SK-N-SH (cell line): ENCODE data around the gene RAP1GAP. TPM values are rescaled to one million over a fixed set of nuclear protein-coding genes. Genes with fewer than 3 reads are reported as not detected.

ENCODE experiments used
- CTCF ChIA-PET: fragments of 300-600, 350-600 bp; formaldehyde crosslinking; extraction: SDS; loops from one replicate; lab custom pipeline; 2021; lab: Yijun Ruan, JAX
- POLR2A ChIA-PET: fragments of 350-600 bp; sonication (Branson Sonifier 250); formaldehyde crosslinking; extraction: SDS; loops from one replicate; lab custom pipeline; 2020; ENCODE audit warnings: antibody characterized with exemption, inconsistent platforms; lab: Yijun Ruan, JAX
- DNase-seq: peaks from one replicate; pipeline ENCODE4 v3.0.0; 2012
- H2AFZ ChIP-seq: fragments of 200-600 bp; sonication (generic); 2 replicates; pipeline ENCODE4 v1.8.1; 2016; ENCODE audit warnings: antibody characterized with exemption, mild to moderate bottlenecking, low read depth
- H3F3A ChIP-seq: fragments of 200-600 bp; sonication (generic); replicated peaks from 2 replicates; pipeline ENCODE3; 2016; ENCODE audit warnings: antibody characterized with exemption, mild to moderate bottlenecking; ENCODE audit not compliant: insufficient read depth
- H3K27ac ChIP-seq, 2 experiments: fragments of 200-500 bp in 1 of 2; fragments of 200-600 bp in 1 of 2; sonication (Bioruptor generic) in 1 of 2; sonication (generic), shearing (Covaris generic) in 1 of 2; 2 replicates each; pipeline versions ENCODE4 v1.5.1 to v1.6.1; 2014 to 2016; ENCODE audit warnings: low read depth in 2 of 2, inconsistent platforms in 1 of 2, low read length in 1 of 2, mild to moderate bottlenecking in 1 of 2, mixed read lengths in 1 of 2
- H3K27me3 ChIP-seq: fragments of 200-600 bp; sonication (generic), shearing (Covaris generic); 2 replicates; pipeline ENCODE4 v1.6.1; 2016; ENCODE audit warnings: mixed run types; ENCODE audit not compliant: insufficient read depth
- H3K36me3 ChIP-seq, 2 experiments: fragments of 200-500 bp in 1 of 2; fragments of 200-600 bp in 1 of 2; sonication (Bioruptor generic) in 1 of 2; sonication (generic) in 1 of 2; replicated peaks in 1 of 2; 2 replicates each; pipeline versions ENCODE3 to v1.5.1; 2014 to 2016; ENCODE audit warnings: low read length in 1 of 2, mild to moderate bottlenecking in 1 of 2; ENCODE audit not compliant: insufficient read depth in 2 of 2, control insufficient read depth in 1 of 2
- H3K4me1 ChIP-seq, 2 experiments: fragments of 200-500 bp in 1 of 2; fragments of 200-600 bp in 1 of 2; sonication (Bioruptor generic) in 1 of 2; sonication (generic), shearing (Covaris generic) in 1 of 2; 2 replicates each; pipeline versions ENCODE4 v1.5.1 to v1.6.1; 2014 to 2016; ENCODE audit warnings: low read depth in 1 of 2, low read length in 1 of 2, mixed run types in 1 of 2; ENCODE audit not compliant: insufficient read depth in 2 of 2, control insufficient read depth in 1 of 2
- H3K4me2 ChIP-seq: fragments of 200-600 bp; sonication (generic), shearing (Covaris generic); 2 replicates; pipeline ENCODE4 v1.6.1; 2017; ENCODE audit warnings: mixed run types
- H3K4me3 ChIP-seq, 2 experiments: fragments of 200-500 bp in 1 of 2; fragments of 200-600 bp in 1 of 2; sonication (Bioruptor generic) in 1 of 2; sonication (generic), shearing (Covaris generic) in 1 of 2; 2 replicates each; pipeline versions ENCODE4 v1.5.1 to v1.8.1; 2014 to 2016; ENCODE audit warnings: low read depth in 2 of 2, inconsistent platforms in 1 of 2, low read length in 1 of 2, mild to moderate bottlenecking in 1 of 2, mixed read lengths in 1 of 2, moderate library complexity in 1 of 2
- H3K79me2 ChIP-seq: fragments of 200-600 bp; sonication (generic); 2 replicates; pipeline ENCODE4 v1.8.1; 2017; ENCODE audit warnings: mild to moderate bottlenecking; ENCODE audit not compliant: insufficient read depth
- H3K9ac ChIP-seq: fragments of 200-600 bp; sonication (generic); 2 replicates; pipeline ENCODE4 v1.6.1; 2017; ENCODE audit warnings: mixed run types
- H3K9me2 ChIP-seq: fragments of 200-600 bp; sonication (generic); 2 replicates; pipeline ENCODE4 v1.6.1; 2017; ENCODE audit warnings: mixed run types
- H3K9me3 ChIP-seq: fragments of 200-600 bp; sonication (generic); 2 replicates; pipeline ENCODE4 v1.6.1; 2017; ENCODE audit warnings: mixed run types, mild to moderate bottlenecking, moderate library complexity
- H4K20me1 ChIP-seq: fragments of 200-600 bp; sonication (generic); 2 replicates; pipeline ENCODE4 v1.6.1; 2017; ENCODE audit warnings: mild to moderate bottlenecking, mixed run types; ENCODE audit not compliant: insufficient read depth
- CHD2 ChIP-seq: fragments of 150-350 bp; IDR thresholded peaks from 2 replicates; pipeline ENCODE4 v1.6.1; 2018; ENCODE audit warnings: low read length; ENCODE audit not compliant: partially characterized antibody
- ELF1 ChIP-seq: IDR thresholded peaks from 2 replicates; pipeline ENCODE4 v1.4.0; 2012
- EP300 ChIP-seq, 2 experiments: IDR thresholded peaks; 2 replicates each; pipeline versions ENCODE4 v1.4.0 to v1.6.1; 2012; ENCODE audit warnings: borderline replicate concordance in 1 of 2, low read depth in 1 of 2, low read length in 1 of 2
- EZH2phosphoT487 ChIP-seq: fragments of 200-600 bp; sonication (generic); IDR thresholded peaks from 2 replicates; pipeline ENCODE4 v1.6.1; 2017; ENCODE audit warnings: low read depth, mixed run types, mild to moderate bottlenecking, antibody characterized with exemption, moderate library complexity, borderline replicate concordance
- FOSL2 ChIP-seq: IDR thresholded peaks from 2 replicates; pipeline ENCODE4 v1.4.0; 2012; ENCODE audit warnings: low read depth, mild to moderate bottlenecking, moderate library complexity, borderline replicate concordance
- FOXJ3 ChIP-seq: sonication (generic); formaldehyde crosslinking; IDR thresholded peaks from 2 replicates; pipeline ENCODE4 v1.5.1; 2020; ENCODE audit warnings: mild to moderate bottlenecking, missing genetic modification reagents
- IRF3 ChIP-seq: fragments of 150-350 bp; IDR thresholded peaks from 2 replicates; pipeline ENCODE4 v1.6.1; 2016; ENCODE audit warnings: mild to moderate bottlenecking, low read depth, low read length
- JUND ChIP-seq: IDR thresholded peaks from 2 replicates; pipeline ENCODE4 v1.4.0; 2012
- MEF2A ChIP-seq: IDR thresholded peaks from 2 replicates; pipeline ENCODE4 v1.4.0; 2012; ENCODE audit warnings: low read depth, borderline replicate concordance
- MXI1 ChIP-seq: IDR thresholded peaks from 2 replicates; pipeline ENCODE4 v1.6.1; 2012; ENCODE audit warnings: mild to moderate bottlenecking, low read depth, low read length, improper control_type of control experiment
- NFIC ChIP-seq: IDR thresholded peaks from 2 replicates; pipeline ENCODE4 v1.4.0; 2012; ENCODE audit warnings: borderline replicate concordance
- NRF1 ChIP-seq: IDR thresholded peaks from 2 replicates; pipeline ENCODE4 v1.6.1; 2012; ENCODE audit warnings: low read depth, mild to moderate bottlenecking, low read length
- REST ChIP-seq: IDR thresholded peaks from 2 replicates; pipeline ENCODE4 v1.6.1; 2012; ENCODE audit warnings: mild to moderate bottlenecking, low read depth, low read length, moderate library complexity
- SIN3A ChIP-seq: IDR thresholded peaks from 2 replicates; pipeline ENCODE4 v1.6.1; 2012; ENCODE audit warnings: low read depth, mild to moderate bottlenecking, low read length, moderate library complexity, borderline replicate concordance
- SMC3 ChIP-seq: IDR thresholded peaks from 2 replicates; pipeline ENCODE4 v1.6.1; 2012; ENCODE audit warnings: low read depth, low read length, improper control_type of control experiment
- TCF12 ChIP-seq: IDR thresholded peaks from 2 replicates; pipeline ENCODE4 v1.4.0; 2012
- TEAD4 ChIP-seq: IDR thresholded peaks from 2 replicates; pipeline ENCODE4 v1.4.0; 2012; ENCODE audit warnings: mild to moderate bottlenecking, borderline replicate concordance; ENCODE audit not compliant: insufficient read depth
- USF2 ChIP-seq: fragments of 150-350 bp; IDR thresholded peaks from 2 replicates; pipeline ENCODE4 v1.6.1; 2017; ENCODE audit warnings: antibody characterized with exemption, low read length, low read depth, borderline replicate concordance
- YY1 ChIP-seq: IDR thresholded peaks from 2 replicates; pipeline ENCODE4 v1.4.0; 2012; ENCODE audit warnings: low read depth, mild to moderate bottlenecking
- WGBS: methylation state at CpG from one replicate; pipeline ENCODE4 v1.1.6; 2017; ENCODE audit warnings: low lambda C conversion rate; 5-methylcytosine and 5-hydroxymethylcytosine counted together
- polyA plus RNA-seq, 3 experiments: library from polyadenylated mRNA; depleted of rRNA; stranded (reverse); fragments of >200 nt; gene quantifications; 2 replicates each; pipeline ENCODE4 v1.2.3, GENCODE V29; 2012

The RAP1GAP gene
- polyA plus RNA-seq, 1 of the 3 experiments (the other 2 are of a cell fraction) = 0.99 TPM

GRCh38 chr1:21614419-21615115 lies 54.6 kb downstream of the RAP1GAP start:
- Histone ChIP-seq H3K36me3 (no peaks in the 10 kb centered on the region), H3K9me3 (no peaks in the 10 kb centered on the region), H3K9me2 (no peaks in the 10 kb centered on the region)
- TF ChIP-seq JUND = no peak
- TF ChIP-seq TCF12 = no peak
- TF ChIP-seq NRF1 = no peak
- TF ChIP-seq FOSL2 = no peak
- TF ChIP-seq MEF2A = no peak
- TF ChIP-seq NFIC = no peak
- TF ChIP-seq, all 33 proteins: peak for 0
- WGBS = 67% methylated on average over 4 of the region's 11 CpGs
- H3K4me2 ChIP-seq = no peak overlapping the region
- H3K27me3 ChIP-seq = peaks cover 15% of the 10 kb centered on the region
- ChIA-PET POLR2A (no interaction called here), CTCF (interaction anchor here (1.3 to 4.5 kb wide), 2 partner anchors 19 to 44 kb away, joined by 4 to 23 read pairs; no protein-coding TSS in a partner anchor)
- no peak overlapping the region for H3K9ac ChIP-seq
- peaks cover 0 to 7% of the 10 kb centered on the region in 2 experiments; a peak in 1 of 4 replicates for H3K4me1 ChIP-seq
- H3K27ac ChIP-seq = no peak overlapping the region
- no peaks in the 10 kb centered on the region for H3K79me2 ChIP-seq
- no peak overlapping the region for H2AFZ ChIP-seq
- no peak overlapping the region for H3K4me3 ChIP-seq
- H4K20me1 ChIP-seq = no peaks in the 10 kb centered on the region
- DNase-seq = no peak
- no peaks in the 10 kb centered on the region for H3F3A ChIP-seq

GRCh38 chr1:21613072-21613867 lies 55.9 kb downstream of the RAP1GAP start:
- Histone ChIP-seq H3K27me3 (peaks cover 15% of the 10 kb centered on the region), H2AFZ (no peak overlapping the region), H3K4me1 (no peaks in the 10 kb centered on the region; a peak in 1 of 4 replicates), H3K36me3 (no peaks in the 10 kb centered on the region), H3K9me2 (no peaks in the 10 kb centered on the region), H3K4me2 (no peak overlapping the region), H3K9me3 (no peaks in the 10 kb centered on the region), H4K20me1 (no peaks in the 10 kb centered on the region), H3K4me3 (no peak overlapping the region), H3K27ac (no peak overlapping the region), H3F3A (no peaks in the 10 kb centered on the region), H3K9ac (no peak overlapping the region), H3K79me2 (no peaks in the 10 kb centered on the region)
- ChIA-PET CTCF (no interaction called here), POLR2A (no interaction called here)
- 65% methylated on average over 14 of the region's 19 CpGs for WGBS
- no peak for DNase-seq
- TF ChIP-seq JUND (no peak), SMC3 (no peak), USF2 (no peak), CHD2 (no peak), ELF1 (no peak), TEAD4 (no peak), MXI1 (no peak), FOXJ3 (CRISPR knock-in tag) (no peak), MEF2A (no peak), SIN3A (no peak), EZH2phosphoT487 (no peak), YY1 (no peak), TCF12 (no peak), REST (no peak), EP300 (IDR thresholded peaks at IDR 0.05; ENCODE audit: borderline replicate concordance in 1 of 2, low read depth in 1 of 2, low read length in 1 of 2) (no peak), FOSL2 (no peak), NFIC (no peak), IRF3 (no peak), NRF1 (no peak)
